Measurements from ENCODE around the gene OR10G2. TPM values are rescaled to one million over a fixed set of nuclear protein-coding genes. Genes with fewer than 3 reads are reported as not detected.

OR10G2 gene
- total RNA-seq, 2 experiments from 2014 or later: not detected

GRCh38 chr14:21647380-21647779 lies 12.6 kb upstream of the OR10G2 start:
- Histone ChIP-seq H3K4me1 (ENCODE audit: insufficient read depth, low read length) (no peaks in the 10 kb centered on the region), H3K27ac (ENCODE audit: low read depth in 1 of 2, low read length in 2 of 2) (no peak overlapping the region), H3K36me3 (ENCODE audit: insufficient read depth, low read length) (no peaks in the 10 kb centered on the region), H3K4me3 (ENCODE audit: low read length) (no peak overlapping the region), H3K27me3 (ENCODE audit: control insufficient read depth in 1 of 2, insufficient read depth in 2 of 2, low read length in 2 of 2) (peaks cover 0 to 5% of the 10 kb centered on the region in 2 experiments), H3K9me3 (ENCODE audit: control insufficient read depth in 1 of 2, insufficient read depth in 1 of 2, low read length in 2 of 2) (no peaks in the 10 kb centered on the region)
- peaks cover 27% of the 10 kb centered on the region for H3K27me3 Mint-ChIP-seq
- no peaks in the 10 kb centered on the region for H3K4me1 Mint-ChIP-seq (ENCODE audit: low read depth)
- no peak overlapping the region for H3K27ac Mint-ChIP-seq
- TF ChIP-seq, protein P1, sequence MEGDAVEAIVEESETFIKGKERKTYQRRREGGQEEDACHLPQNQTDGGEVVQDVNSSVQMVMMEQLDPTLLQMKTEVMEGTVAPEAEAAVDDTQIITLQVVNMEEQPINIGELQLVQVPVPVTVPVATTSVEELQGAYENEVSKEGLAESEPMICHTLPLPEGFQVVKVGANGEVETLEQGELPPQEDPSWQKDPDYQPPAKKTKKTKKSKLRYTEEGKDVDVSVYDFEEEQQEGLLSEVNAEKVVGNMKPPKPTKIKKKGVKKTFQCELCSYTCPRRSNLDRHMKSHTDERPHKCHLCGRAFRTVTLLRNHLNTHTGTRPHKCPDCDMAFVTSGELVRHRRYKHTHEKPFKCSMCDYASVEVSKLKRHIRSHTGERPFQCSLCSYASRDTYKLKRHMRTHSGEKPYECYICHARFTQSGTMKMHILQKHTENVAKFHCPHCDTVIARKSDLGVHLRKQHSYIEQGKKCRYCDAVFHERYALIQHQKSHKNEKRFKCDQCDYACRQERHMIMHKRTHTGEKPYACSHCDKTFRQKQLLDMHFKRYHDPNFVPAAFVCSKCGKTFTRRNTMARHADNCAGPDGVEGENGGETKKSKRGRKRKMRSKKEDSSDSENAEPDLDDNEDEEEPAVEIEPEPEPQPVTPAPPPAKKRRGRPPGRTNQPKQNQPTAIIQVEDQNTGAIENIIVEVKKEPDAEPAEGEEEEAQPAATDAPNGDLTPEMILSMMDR (IDR thresholded peaks at IDR 0.05): no peak
- DNase-seq (no peak), ATAC-seq (ENCODE audit: poor library complexity) (no peak)
- CTCF ChIA-PET: no interaction called here
- intact Hi-C loops (cut with DNase I, micrococcal nuclease): no loop called here
- H3K4me3 Mint-ChIP-seq: no peak overlapping the region
- H3K9me3 Mint-ChIP-seq: no peaks in the 10 kb centered on the region
- POLR2A ChIA-PET: no interaction called here
- no peaks in the 10 kb centered on the region for H3K36me3 Mint-ChIP-seq (ENCODE audit: low read depth)

DNA sequence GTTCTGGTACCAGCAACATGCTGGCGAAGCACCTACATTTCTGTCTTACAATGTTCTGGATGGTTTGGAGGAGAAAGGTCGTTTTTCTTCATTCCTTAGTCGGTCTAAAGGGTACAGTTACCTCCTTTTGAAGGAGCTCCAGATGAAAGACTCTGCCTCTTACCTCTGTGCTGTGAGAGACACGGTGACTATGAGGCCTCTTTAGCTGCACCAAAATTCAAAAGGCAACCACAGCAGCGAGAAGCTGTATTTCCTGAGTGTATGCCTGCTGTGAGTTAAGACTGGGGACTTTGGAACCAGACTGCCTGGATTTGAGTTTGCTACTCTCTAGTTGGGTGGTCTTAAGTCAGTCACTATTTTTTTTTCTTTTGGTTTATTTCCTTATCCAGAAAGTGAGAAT lies 8.7 kb upstream of the OR10G2 start:
- Histone ChIP-seq H3K27me3 (ENCODE audit: control insufficient read depth in 1 of 2, insufficient read depth in 2 of 2, low read length in 2 of 2) (no peaks in the 10 kb centered on the region), H3K27ac (ENCODE audit: low read depth in 1 of 2, low read length in 2 of 2) (no peak overlapping the region), H3K36me3 (ENCODE audit: insufficient read depth, low read length) (no peaks in the 10 kb centered on the region), H3K9me3 (ENCODE audit: control insufficient read depth in 1 of 2, insufficient read depth in 1 of 2, low read length in 2 of 2) (no peaks in the 10 kb centered on the region), H3K4me1 (ENCODE audit: insufficient read depth, low read length) (no peaks in the 10 kb centered on the region), H3K4me3 (ENCODE audit: low read length) (peak overlapping the region; percentile 17)
- H3K4me3 Mint-ChIP-seq: no peak overlapping the region
- no peak for DNase-seq
- H3K4me1 Mint-ChIP-seq (ENCODE audit: low read depth): peaks cover 5% of the 10 kb centered on the region
- H3K27ac Mint-ChIP-seq: no peak overlapping the region
- CTCF ChIA-PET: no interaction called here
- TF ChIP-seq, protein P1 (IDR thresholded peaks at IDR 0.05): no peak
- no peaks in the 10 kb centered on the region for H3K36me3 Mint-ChIP-seq (ENCODE audit: low read depth)
- H3K9me3 Mint-ChIP-seq: no peaks in the 10 kb centered on the region
- intact Hi-C loops (cut with DNase I, micrococcal nuclease): loop anchor here in 1 of 2 experiments (5.0 kb wide), 1 partner anchor 914 kb away; no protein-coding TSS in a partner anchor
- POLR2A ChIA-PET: interaction anchor here (1.1 kb wide), 1 partner anchor 895 kb away, joined by 3 read pairs; no protein-coding TSS in a partner anchor
- ATAC-seq (ENCODE audit: poor library complexity): peak; percentile 29
- H3K27me3 Mint-ChIP-seq: peaks cover 7% of the 10 kb centered on the region

- Histone ChIP-seq H3K9me3 (ENCODE audit: control insufficient read depth in 1 of 2, insufficient read depth in 1 of 2, low read length in 2 of 2) (no peaks in the 10 kb centered on the region), H3K4me1 (ENCODE audit: insufficient read depth, low read length) (no peaks in the 10 kb centered on the region), H3K27ac (ENCODE audit: low read depth in 1 of 2, low read length in 2 of 2) (no peak overlapping the region), H3K27me3 (ENCODE audit: control insufficient read depth in 1 of 2, insufficient read depth in 2 of 2, low read length in 2 of 2) (no peaks in the 10 kb centered on the region), H3K36me3 (ENCODE audit: insufficient read depth, low read length) (no peaks in the 10 kb centered on the region), H3K4me3 (ENCODE audit: low read length) (no peak overlapping the region)
- H3K4me1 Mint-ChIP-seq (ENCODE audit: low read depth): peaks cover 5% of the 10 kb centered on the region
- intact Hi-C loops (cut with DNase I, micrococcal nuclease): loop anchor here in 1 of 2 experiments (5.0 kb wide), 1 partner anchor 915 kb away; no protein-coding TSS in a partner anchor
- H3K9me3 Mint-ChIP-seq: no peaks in the 10 kb centered on the region
- H3K27ac Mint-ChIP-seq: no peak overlapping the region
- ChIA-PET CTCF (no interaction called here), POLR2A (interaction anchor here (1.1 kb wide), 1 partner anchor 896 kb away, joined by 3 read pairs; no protein-coding TSS in a partner anchor)
- ATAC-seq (ENCODE audit: poor library complexity): no peak
- no peak for DNase-seq
- peaks cover 7% of the 10 kb centered on the region for H3K27me3 Mint-ChIP-seq
- H3K4me3 Mint-ChIP-seq: peak overlapping the region; percentile 46
- TF ChIP-seq, protein P1 (IDR thresholded peaks at IDR 0.05): no peak
- no peaks in the 10 kb centered on the region for H3K36me3 Mint-ChIP-seq (ENCODE audit: low read depth)
Measured at GRCh38 chr14:21642683-21643082, 7.9 kb upstream of the OR10G2 start.

Data from CD4-positive, alpha-beta T cell (primary cell).